Hepatocyte (in vitro differentiated cells): Measurements from ENCODE around the gene AOAH. TPM values are rescaled to one million over a fixed set of nuclear protein-coding genes. Genes with fewer than 3 reads are reported as not detected.

ENCODE experiments used
- DNase-seq: peaks from one replicate; pipeline ENCODE4 v3.0.0-alpha.2; 2016; ENCODE audit warnings: low spot score
- H2AFZ ChIP-seq: fragments of 200-600 bp; sonication (generic); 2 replicates; pipeline ENCODE4 v1.6.0; 2016; ENCODE audit warnings: antibody characterized with exemption, mild to moderate bottlenecking
- H3K27ac ChIP-seq: fragments of 200-600 bp; sonication (generic); 2 replicates; pipeline ENCODE4 v1.5.1; 2016; ENCODE audit warnings: mild to moderate bottlenecking
- H3K27me3 ChIP-seq: fragments of 200-600 bp; sonication (generic); 2 replicates; pipeline ENCODE4 v1.6.1; 2016
- H3K36me3 ChIP-seq: fragments of 200-600 bp; sonication (generic); replicated peaks from 2 replicates; pipeline ENCODE4 v1.5.1; 2016; ENCODE audit warnings: low read depth; ENCODE audit not compliant: insufficient read depth
- H3K4me1 ChIP-seq: fragments of 200-600 bp; sonication (generic); 2 replicates; pipeline ENCODE4 v1.5.1; 2016; ENCODE audit warnings: mild to moderate bottlenecking, moderate library complexity; ENCODE audit not compliant: insufficient read depth
- H3K4me2 ChIP-seq: fragments of 200-600 bp; sonication (generic); 2 replicates; pipeline ENCODE4 v1.6.0; 2016
- H3K4me3 ChIP-seq: fragments of 200-600 bp; sonication (generic); 2 replicates; pipeline ENCODE4 v1.5.1; 2016; ENCODE audit warnings: mild to moderate bottlenecking
- H3K79me2 ChIP-seq: fragments of 200-600 bp; sonication (generic); 2 replicates; pipeline ENCODE4 v1.6.0; 2017; ENCODE audit warnings: mild to moderate bottlenecking
- H3K9me2 ChIP-seq: fragments of 200-600 bp; sonication (generic); replicated peaks from 2 replicates; pipeline ENCODE4 v1.6.0; 2017; ENCODE audit warnings: mild to moderate bottlenecking; ENCODE audit not compliant: insufficient read depth
- H3K9me3 ChIP-seq: fragments of 200-600 bp; sonication (generic); 2 replicates; pipeline ENCODE4 v1.5.1; 2016; ENCODE audit warnings: low read depth, mild to moderate bottlenecking
- H4K20me1 ChIP-seq: fragments of 200-600 bp; sonication (generic); 2 replicates; pipeline ENCODE4 v1.6.0; 2016; ENCODE audit warnings: mild to moderate bottlenecking; ENCODE audit not compliant: insufficient read depth, poor library complexity, severe bottlenecking
- CTCF ChIP-seq: fragments of 200-600 bp; sonication (generic); IDR thresholded peaks from 2 replicates; pipeline ENCODE4 v1.5.1; 2016; ENCODE audit warnings: antibody characterized with exemption, mild to moderate bottlenecking; ENCODE audit not compliant: poor library complexity
- EZH2 ChIP-seq: fragments of 200-600 bp; sonication (generic); IDR thresholded peaks from 2 replicates; pipeline ENCODE4 v1.6.1; 2016; ENCODE audit warnings: antibody characterized with exemption, mild to moderate bottlenecking, borderline replicate concordance
- EZH2phosphoT487 ChIP-seq: fragments of 200-600 bp; sonication (generic); IDR thresholded peaks from one replicate; pipeline ENCODE4 v1.6.1; 2018; ENCODE audit warnings: antibody characterized with exemption, mild to moderate bottlenecking, low read depth, moderate library complexity; ENCODE audit not compliant: unreplicated experiment, severe bottlenecking
- WGBS: methylation state at CpG from one replicate; pipeline ENCODE4 v1.1.6; 2016; ENCODE audit warnings: low lambda C conversion rate; ENCODE audit errors: missing lambda C conversion rate; 5-methylcytosine and 5-hydroxymethylcytosine counted together
- polyA plus RNA-seq: library from polyadenylated mRNA; unstranded; fragments of >200 nt; fragmentation: Nextera tagmentation; extraction: Ambion mirVana; gene quantifications from 2 replicates; pipeline ENCODE4 v1.2.1, GENCODE V29; 2016
- total RNA-seq: library from RNA; depleted of rRNA; stranded (reverse); fragments of >200 nt; gene quantifications from 2 replicates; pipeline ENCODE4 v1.2.3, GENCODE V29; 2014

Gene AOAH
- total and polyA plus RNA-seq, 2 experiments from 2014 or later = 2.4 to 3.9 TPM

DNA sequence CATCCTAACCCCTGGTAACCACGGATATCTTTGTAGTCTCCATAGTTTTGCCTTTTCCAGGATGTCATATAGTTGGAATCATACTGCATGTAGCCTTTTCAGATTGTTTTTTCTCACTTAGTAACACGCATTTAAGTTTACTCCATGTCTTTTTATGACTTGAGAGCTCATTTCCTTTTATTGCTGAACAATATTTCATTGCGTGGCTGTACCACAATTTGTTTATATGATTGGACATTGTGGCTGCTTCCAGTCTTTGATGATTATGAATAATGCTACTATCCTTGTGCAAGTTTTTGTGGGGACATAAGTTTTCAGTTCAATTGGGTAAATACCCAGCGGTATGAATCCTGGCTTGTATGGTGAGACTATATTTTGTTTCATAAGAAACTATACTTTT lies 60.8 kb downstream of the AOAH start:
- Histone ChIP-seq H3K27ac (no peak overlapping the region), H3K9me2 (no peaks in the 10 kb centered on the region), H2AFZ (no peak overlapping the region), H3K4me1 (peaks cover 11% of the 10 kb centered on the region), H3K4me3 (no peak overlapping the region), H3K4me2 (no peak overlapping the region), H3K79me2 (no peaks in the 10 kb centered on the region), H3K9me3 (no peaks in the 10 kb centered on the region), H3K36me3 (no peaks in the 10 kb centered on the region), H3K27me3 (no peaks in the 10 kb centered on the region), H4K20me1 (no peaks in the 10 kb centered on the region)
- 80% methylated on average over 4 of the region's 4 CpGs for WGBS
- DNase-seq = no peak
- no peak for TF ChIP-seq EZH2phosphoT487
- TF ChIP-seq CTCF = no peak
- no peak for TF ChIP-seq EZH2

- no peak overlapping the region for H3K4me3 ChIP-seq
- 67% methylated on average over 7 of the region's 7 CpGs for WGBS
- H3K4me2 ChIP-seq = peak overlapping the region; percentile 28
- no peaks in the 10 kb centered on the region for H3K9me3 ChIP-seq
- peaks cover 14% of the 10 kb centered on the region for H3K4me1 ChIP-seq
- H3K27ac ChIP-seq = peak overlapping the region; percentile 92
- H2AFZ ChIP-seq = no peak overlapping the region
- peak; percentile 62 for DNase-seq
- H3K36me3 ChIP-seq = no peaks in the 10 kb centered on the region
- no peaks in the 10 kb centered on the region for H3K79me2 ChIP-seq
- TF ChIP-seq EZH2phosphoT487 = no peak
- TF ChIP-seq EZH2 = no peak
- TF ChIP-seq CTCF = no peak
- H4K20me1 ChIP-seq = no peaks in the 10 kb centered on the region
- no peaks in the 10 kb centered on the region for H3K27me3 ChIP-seq
- no peaks in the 10 kb centered on the region for H3K9me2 ChIP-seq
Observed at GRCh38 chr7:36661135-36661840, 63.0 kb downstream of the AOAH start.

DNA sequence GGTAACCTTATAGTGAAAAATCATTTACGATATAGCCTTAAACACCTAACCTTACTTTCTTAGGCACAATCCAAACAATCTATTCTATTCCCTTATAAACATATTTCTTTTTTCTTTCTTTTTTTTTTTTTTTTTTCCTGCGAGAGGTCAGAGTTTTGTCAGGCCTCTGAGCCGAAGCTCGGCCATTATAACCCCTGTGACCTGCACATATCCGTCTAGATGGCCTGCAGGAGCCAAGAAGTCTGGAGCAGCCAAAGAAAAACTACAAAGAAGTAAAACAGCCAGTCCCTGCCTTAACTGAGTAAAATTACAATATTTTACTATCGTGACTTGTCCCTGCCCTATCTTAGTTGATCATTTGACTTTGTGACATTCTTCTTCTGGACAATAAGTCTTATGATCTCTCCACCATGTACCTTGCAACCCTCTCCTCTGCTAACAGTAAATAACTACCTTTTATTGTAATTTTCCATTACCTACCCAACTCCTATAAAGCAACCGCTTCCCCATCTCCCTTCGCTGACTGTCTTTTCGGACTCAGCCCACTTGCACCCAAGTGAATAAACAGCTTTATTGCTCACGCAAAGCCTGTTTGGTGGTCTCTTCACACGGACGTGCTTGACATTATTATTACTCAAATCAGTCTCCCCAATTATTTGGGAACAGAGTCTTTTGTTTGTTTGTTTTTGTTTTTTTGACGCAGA lies 64.5 kb downstream of the AOAH start:
- TF ChIP-seq CTCF (no peak), EZH2 (no peak), EZH2phosphoT487 (no peak)
- 66% methylated on average over 13 of the region's 13 CpGs for WGBS
- peaks cover 14% of the 10 kb centered on the region for H3K4me1 ChIP-seq
- H3K4me3 ChIP-seq = no peak overlapping the region
- no peaks in the 10 kb centered on the region for H3K36me3 ChIP-seq
- H3K9me2 ChIP-seq = no peaks in the 10 kb centered on the region
- peak overlapping the region; percentile 28 for H3K4me2 ChIP-seq
- H3K27ac ChIP-seq = peak overlapping the region; percentile 92
- DNase-seq = no peak
- no peaks in the 10 kb centered on the region for H4K20me1 ChIP-seq
- no peaks in the 10 kb centered on the region for H3K9me3 ChIP-seq
- H3K79me2 ChIP-seq = no peaks in the 10 kb centered on the region
- H3K27me3 ChIP-seq = no peaks in the 10 kb centered on the region
- H2AFZ ChIP-seq = no peak overlapping the region
